IPS-15b (cell line): ENCODE measurements around the gene SPRED3.

Experiments
- H3K27me3 ChIP-seq: one replicate; pipeline ENCODE4 v1.6.1; 2013; ENCODE audit warnings: low read length; ENCODE audit not compliant: control insufficient read depth, insufficient read depth
- H3K36me3 ChIP-seq: one replicate; pipeline ENCODE4 v1.6.1; 2013; ENCODE audit warnings: low read length; ENCODE audit not compliant: control insufficient read depth, insufficient read depth
- H3K4me1 ChIP-seq: one replicate; pipeline ENCODE4 v1.6.1; 2013; ENCODE audit warnings: mild to moderate bottlenecking, low read length; ENCODE audit not compliant: control insufficient read depth, insufficient read depth
- H3K4me3 ChIP-seq: one replicate; pipeline ENCODE4 v1.5.1; 2013; ENCODE audit warnings: low read depth, low read length
- H3K9ac ChIP-seq: one replicate; pipeline ENCODE4 v1.6.1; 2013; ENCODE audit warnings: low read depth, mild to moderate bottlenecking, low read length
- H3K9me3 ChIP-seq: one replicate; pipeline ENCODE4 v1.6.1; 2013; ENCODE audit warnings: mild to moderate bottlenecking, low read length; ENCODE audit not compliant: control insufficient read depth, insufficient read depth

Gene SPRED3

GRCh38 chr19:38443458-38443999, 55.0 kb downstream of the SPRED3 start:
- Histone ChIP-seq H3K9ac (no peak overlapping the region), H3K9me3 (no peaks in the 10 kb centered on the region), H3K36me3 (peaks cover 27% of the 10 kb centered on the region), H3K27me3 (no peaks in the 10 kb centered on the region), H3K4me1 (no peaks in the 10 kb centered on the region), H3K4me3 (no peak overlapping the region)

- H3K4me1 ChIP-seq: no peaks in the 10 kb centered on the region
- no peaks in the 10 kb centered on the region for H3K27me3 ChIP-seq
- peaks cover 29% of the 10 kb centered on the region for H3K36me3 ChIP-seq
- H3K9me3 ChIP-seq: no peaks in the 10 kb centered on the region
- no peak overlapping the region for H3K4me3 ChIP-seq
- no peak overlapping the region for H3K9ac ChIP-seq
Observed at GRCh38 chr19:38444026-38444425, 55.5 kb downstream of the SPRED3 start.

- Histone ChIP-seq H3K9ac (no peak overlapping the region), H3K4me3 (no peak overlapping the region), H3K9me3 (no peaks in the 10 kb centered on the region), H3K4me1 (no peaks in the 10 kb centered on the region), H3K27me3 (no peaks in the 10 kb centered on the region), H3K36me3 (peaks cover 41% of the 10 kb centered on the region)
Observed at GRCh38 chr19:38445362-38445761, 56.9 kb downstream of the SPRED3 start.

- H3K36me3 ChIP-seq: peaks cover 40% of the 10 kb centered on the region
- H3K9me3 ChIP-seq: no peaks in the 10 kb centered on the region
- H3K9ac ChIP-seq: no peak overlapping the region
- H3K27me3 ChIP-seq: no peaks in the 10 kb centered on the region
- no peaks in the 10 kb centered on the region for H3K4me1 ChIP-seq
- no peak overlapping the region for H3K4me3 ChIP-seq
Observed at GRCh38 chr19:38448225-38448624, 59.7 kb downstream of the SPRED3 start.
